HepG2 (cell line): ENCODE results near the gene ST6GALNAC6. TPM values are rescaled to one million over a fixed set of nuclear protein-coding genes. Genes with fewer than 3 reads are reported as not detected.

Experiments used
- ATAC-seq: fragments of 200-7000 bp; cut with Tn5 transposase; 3 replicates; pipeline ENCODE4 v1.9.1; 2020; ENCODE audit warnings: mild to moderate bottlenecking, moderate library complexity
- BruUV-seq: library from RNA; stranded (reverse); fragments of 400-500 nt; replicated peaks from 2 replicates; lab custom pipeline; 2021; lab: Mats Ljungman, UMichigan
- CTCF ChIA-PET: fragments of 300-600 bp; formaldehyde crosslinking; extraction: SDS; loops from one replicate; lab custom pipeline; 2021; ENCODE audit warnings: low total read pairs, inconsistent platforms, low intra/inter-chr PET ratio; lab: Yijun Ruan, JAX
- POLR2A ChIA-PET: fragments of 350-600 bp; sonication (Branson Sonifier 250); formaldehyde crosslinking; loops from one replicate; lab custom pipeline; 2020; ENCODE audit warnings: antibody characterized with exemption, inconsistent platforms; lab: Yijun Ruan, JAX
- DNase-seq: peaks from one replicate; pipeline ENCODE4 v3.0.0-alpha.2; 2015; ENCODE audit warnings: low spot score
- FAIRE-seq: peaks from 3 replicates; lab custom pipeline; 2011; peaks lifted over from hg19 to GRCh38; lab: Jason Lieb, UNC
- H2AFZ ChIP-seq: one replicate; pipeline ENCODE4 v1.6.1; 2011; ENCODE audit warnings: low read length, inconsistent platforms
- H3K27ac ChIP-seq: fragments of 300-600 bp; 3 replicates; pipeline ENCODE4 v1.8.0; 2011; ENCODE audit warnings: mixed run types, mild to moderate bottlenecking, mixed read lengths, low read length, inconsistent platforms; ENCODE audit not compliant: insufficient read depth; ENCODE audit errors: extremely low read length
- H3K27me3 ChIP-seq, 2 experiments: fragments of 200-600 bp in 1 of 2; 2 replicates in 1 of 2; 3 replicates in 1 of 2; pipeline versions ENCODE4 v1.6.0 to v1.8.0; 2011; ENCODE audit warnings: low read length in 2 of 2, mild to moderate bottlenecking in 2 of 2, moderate library complexity in 2 of 2, inconsistent platforms in 1 of 2; ENCODE audit not compliant: insufficient read depth in 2 of 2, control insufficient read depth in 1 of 2
- H3K36me3 ChIP-seq, 2 experiments: fragments of 200-600 bp in 1 of 2; replicated peaks in 1 of 2; 2 replicates in 1 of 2; 3 replicates in 1 of 2; pipeline versions ENCODE4 v1.5.1 to v1.8.0; 2011; ENCODE audit warnings: low read length in 2 of 2, inconsistent platforms in 1 of 2; ENCODE audit not compliant: insufficient read depth in 2 of 2, control insufficient read depth in 1 of 2
- H3K4me1 ChIP-seq: 2 replicates; pipeline ENCODE4 v1.5.1; 2012; ENCODE audit warnings: low read length, inconsistent platforms; ENCODE audit not compliant: insufficient read depth
- H3K4me2 ChIP-seq: 2 replicates; pipeline ENCODE4 v1.6.0; 2011; ENCODE audit warnings: low read depth, low read length, inconsistent platforms
- H3K4me3 ChIP-seq, 3 experiments: fragments of 200-600 bp in 1 of 3; sonication (generic), shearing (Covaris generic) in 1 of 3; replicated peaks in 1 of 3; 2 replicates each; pipeline ENCODE4 v1.5.1; 2011 to 2016; ENCODE audit warnings: low read length in 3 of 3, inconsistent platforms in 2 of 3, low read depth in 2 of 3, mild to moderate bottlenecking in 2 of 3, control low read depth in 1 of 3, mixed read lengths in 1 of 3; ENCODE audit not compliant: insufficient read depth in 1 of 3
- H3K79me2 ChIP-seq: one replicate; pipeline ENCODE4 v1.6.1; 2011; ENCODE audit warnings: low read length, inconsistent platforms; ENCODE audit not compliant: insufficient read depth
- H3K9ac ChIP-seq: 2 replicates; pipeline ENCODE4 v1.6.0; 2011; ENCODE audit warnings: mild to moderate bottlenecking, low read depth, low read length, inconsistent platforms; ENCODE audit not compliant: insufficient read depth
- H3K9me3 ChIP-seq: 2 replicates; pipeline ENCODE4 v1.5.1; 2012; ENCODE audit warnings: mild to moderate bottlenecking, low read length
- H4K20me1 ChIP-seq: 2 replicates; pipeline ENCODE4 v1.6.0; 2011; ENCODE audit warnings: inconsistent platforms, mild to moderate bottlenecking, low read length, moderate library complexity; ENCODE audit not compliant: insufficient read depth
- AGO2 ChIP-seq: fragments of 200-400 bp; formaldehyde crosslinking; optimal IDR thresholded peaks from 2 replicates; pipeline ENCODE3; 2017; ENCODE audit warnings: mild to moderate bottlenecking, low read depth, low read length, moderate library complexity
- RBFOX2 ChIP-seq: fragments of 200-400 bp; formaldehyde crosslinking; IDR thresholded peaks from 2 replicates; pipeline ENCODE4 v1.6.1; 2017; ENCODE audit warnings: low read depth, mild to moderate bottlenecking, low read length
- ZBTB25 ChIP-seq: IDR thresholded peaks from 2 replicates; pipeline ENCODE4 v1.6.1; 2018; ENCODE audit warnings: missing genetic modification reagents
- ZFP91 ChIP-seq: sonication (generic); formaldehyde crosslinking; IDR thresholded peaks from 2 replicates; pipeline ENCODE4 v1.9.0; 2022; ENCODE audit warnings: missing genetic modification reagents, mild to moderate bottlenecking, borderline replicate concordance
- ZNF503 ChIP-seq: sonication (generic); formaldehyde crosslinking; IDR thresholded peaks from 2 replicates; pipeline ENCODE4 v1.4.0; 2020; ENCODE audit warnings: missing genetic modification reagents
- WGBS: methylation state at CpG from one replicate; pipeline ENCODE4 v1.1.6; 2017; ENCODE audit warnings: low lambda C conversion rate; 5-methylcytosine and 5-hydroxymethylcytosine counted together
- in situ Hi-C: cut with HindIII; loops from 2 replicates; pipeline ENCODE4 v1.10.0; 2017; ENCODE audit warnings: low pct_unique_long_range_greater_than_20kb; ENCODE audit not compliant: extremely low pct_ligation_motif_present
- intact Hi-C: fragments of 100-400 bp; cut with micrococcal nuclease; formaldehyde crosslinking; loops from one replicate; pipeline ENCODE4 v1.10.0; 2022; ENCODE audit not compliant: unreplicated experiment
- polyA plus RNA-seq, 8 experiments: library from polyadenylated mRNA; depleted of rRNA in 3 of 8; stranded (reverse) in 7 of 8; unstranded in 1 of 8; fragments of >200 nt; fragmentation: Illumina TruSeq in 4 of 8; extraction: Trizol in 4 of 8; gene quantifications; 2 replicates each; pipeline versions ENCODE4 v1.2.1 to v1.2.3, GENCODE V29; 2011 to 2016; ENCODE audit warnings: low read depth in 4 of 8, missing spikeins in 1 of 8, mixed read lengths in 1 of 8; ENCODE audit not compliant: insufficient read depth in 1 of 8
- total RNA-seq, 5 experiments: library from RNA; depleted of rRNA; stranded (reverse); fragments of >200 nt; fragmentation: Illumina TruSeq; extraction: Trizol; gene quantifications; 2 replicates each; pipeline ENCODE4 v1.2.3, GENCODE V29; 2016; ENCODE audit warnings: low read depth in 1 of 5
- TF ChIP-seq, protein P1 (sequence below): sonication (generic); formaldehyde crosslinking; IDR thresholded peaks from 2 replicates; pipeline ENCODE4 v1.4.0; 2020; ENCODE audit warnings: mild to moderate bottlenecking, missing genetic modification reagents, borderline replicate concordance

ST6GALNAC6 gene
- total and polyA plus RNA-seq, 2 of the 13 experiments (the other 11 are each of a cell fraction or from before 2014, with no cell fraction given), result 18.5 to 65.4 TPM

DNA sequence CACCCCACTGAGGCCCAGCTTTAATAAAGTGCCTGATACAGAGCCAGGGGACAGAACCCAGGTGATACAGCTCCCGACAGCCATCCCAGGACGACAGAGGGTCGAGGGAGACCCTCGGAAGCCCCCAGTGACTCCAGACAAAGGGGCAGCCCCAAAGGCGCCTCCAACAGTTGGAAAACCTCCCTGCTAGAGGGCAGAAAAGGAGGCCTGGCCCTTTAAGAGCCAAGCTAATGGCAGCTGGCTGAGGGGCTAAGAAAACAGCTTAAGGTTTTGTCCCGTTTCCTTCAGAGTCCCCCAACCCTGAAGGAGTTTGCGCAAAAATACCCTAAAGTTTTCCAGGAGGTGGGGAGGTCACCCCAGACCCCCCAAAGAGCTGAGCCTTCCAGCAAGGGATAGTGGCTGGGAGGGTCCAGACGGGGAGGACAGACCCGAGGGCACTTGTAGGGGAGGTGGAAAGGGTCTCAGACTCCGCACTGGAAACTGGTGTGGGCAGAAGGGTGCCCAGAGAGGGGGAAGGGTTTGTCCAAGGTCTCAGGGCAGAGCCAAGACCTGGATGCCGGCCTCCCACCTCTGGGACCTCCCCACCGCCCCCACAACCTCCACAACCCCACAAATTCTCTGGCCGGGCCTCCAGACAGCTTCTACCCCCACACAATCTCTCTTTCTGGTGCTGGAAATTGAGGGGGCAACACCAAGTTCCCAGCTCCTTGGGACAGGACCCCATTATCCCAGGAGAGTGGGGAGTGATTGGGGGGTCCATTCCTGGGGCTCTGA is 13.7 kb downstream of the ST6GALNAC6 start:
- TSS peak; percentile 37 for BruUV-seq

More for the DNA sequence above, 13.7 kb downstream of the ST6GALNAC6 start:
- no peaks in the 10 kb centered on the region for H3K79me2 ChIP-seq
- no peak overlapping the region for H2AFZ ChIP-seq
- TF ChIP-seq ZFP91, result peak; percentile 59
- TF ChIP-seq ZNF503 (CRISPR knock-in tag), result no peak
- no peak for TF ChIP-seq ZBTB25 (CRISPR knock-in tag)
- TF ChIP-seq AGO2, result peak; percentile 22
- TF ChIP-seq, protein P1, sequence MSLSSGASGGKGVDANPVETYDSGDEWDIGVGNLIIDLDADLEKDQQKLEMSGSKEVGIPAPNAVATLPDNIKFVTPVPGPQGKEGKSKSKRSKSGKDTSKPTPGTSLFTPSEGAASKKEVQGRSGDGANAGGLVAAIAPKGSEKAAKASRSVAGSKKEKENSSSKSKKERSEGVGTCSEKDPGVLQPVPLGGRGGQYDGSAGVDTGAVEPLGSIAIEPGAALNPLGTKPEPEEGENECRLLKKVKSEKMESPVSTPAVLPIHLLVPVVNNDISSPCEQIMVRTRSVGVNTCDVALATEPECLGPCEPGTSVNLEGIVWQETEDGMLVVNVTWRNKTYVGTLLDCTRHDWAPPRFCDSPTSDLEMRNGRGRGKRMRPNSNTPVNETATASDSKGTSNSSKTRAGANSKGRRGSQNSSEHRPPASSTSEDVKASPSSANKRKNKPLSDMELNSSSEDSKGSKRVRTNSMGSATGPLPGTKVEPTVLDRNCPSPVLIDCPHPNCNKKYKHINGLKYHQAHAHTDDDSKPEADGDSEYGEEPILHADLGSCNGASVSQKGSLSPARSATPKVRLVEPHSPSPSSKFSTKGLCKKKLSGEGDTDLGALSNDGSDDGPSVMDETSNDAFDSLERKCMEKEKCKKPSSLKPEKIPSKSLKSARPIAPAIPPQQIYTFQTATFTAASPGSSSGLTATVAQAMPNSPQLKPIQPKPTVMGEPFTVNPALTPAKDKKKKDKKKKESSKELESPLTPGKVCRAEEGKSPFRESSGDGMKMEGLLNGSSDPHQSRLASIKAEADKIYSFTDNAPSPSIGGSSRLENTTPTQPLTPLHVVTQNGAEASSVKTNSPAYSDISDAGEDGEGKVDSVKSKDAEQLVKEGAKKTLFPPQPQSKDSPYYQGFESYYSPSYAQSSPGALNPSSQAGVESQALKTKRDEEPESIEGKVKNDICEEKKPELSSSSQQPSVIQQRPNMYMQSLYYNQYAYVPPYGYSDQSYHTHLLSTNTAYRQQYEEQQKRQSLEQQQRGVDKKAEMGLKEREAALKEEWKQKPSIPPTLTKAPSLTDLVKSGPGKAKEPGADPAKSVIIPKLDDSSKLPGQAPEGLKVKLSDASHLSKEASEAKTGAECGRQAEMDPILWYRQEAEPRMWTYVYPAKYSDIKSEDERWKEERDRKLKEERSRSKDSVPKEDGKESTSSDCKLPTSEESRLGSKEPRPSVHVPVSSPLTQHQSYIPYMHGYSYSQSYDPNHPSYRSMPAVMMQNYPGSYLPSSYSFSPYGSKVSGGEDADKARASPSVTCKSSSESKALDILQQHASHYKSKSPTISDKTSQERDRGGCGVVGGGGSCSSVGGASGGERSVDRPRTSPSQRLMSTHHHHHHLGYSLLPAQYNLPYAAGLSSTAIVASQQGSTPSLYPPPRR (CRISPR knock-in tag), result no peak
- TF ChIP-seq RBFOX2, result peak; percentile 6; the same call in 1 of the 2 replicates
- TF ChIP-seq, all 625 proteins: peak for 3
- ChIA-PET POLR2A (interaction anchor here (0.7 to 2.7 kb wide), 5 partner anchors 9 to 83 kb away, joined by 3 to 12 read pairs (median 3); partner anchors contain the start of genes FPGS and ST6GALNAC4), CTCF (no interaction called here)
- DNase-seq (no peak), ATAC-seq (no peak), FAIRE-seq (no peak)
- in situ Hi-C loops (no loop called here), intact Hi-C loops (no loop called here)
- Histone ChIP-seq H3K4me2 (no peak overlapping the region), H3K4me3 (no peak overlapping the region), H4K20me1 (no peaks in the 10 kb centered on the region), H3K9me3 (no peaks in the 10 kb centered on the region), H3K27ac (no peak overlapping the region), H3K9ac (no peak overlapping the region), H3K4me1 (peaks cover 4% of the 10 kb centered on the region; the same call in 1 of the 2 replicates), H3K36me3 (peaks cover 11 to 29% of the 10 kb centered on the region in 2 experiments; a peak in 4 of 5 replicates), H3K27me3 (no peaks in the 10 kb centered on the region)
- WGBS, result 91% methylated on average over 10 of the region's 13 CpGs
